Duodenal mucosa (tissue), 2 donors: ENCODE measurements around the gene PALMD.

Experiments
- H3K27ac ChIP-seq: one replicate; pipeline ENCODE4 v1.7.0; 2013; ENCODE audit warnings: low read depth, low read length
- H3K27me3 ChIP-seq, 2 donors: one replicate each; pipeline ENCODE4 v1.7.0; 2013; ENCODE audit warnings: low read length in 2 of 2, control low read depth in 1 of 2; ENCODE audit not compliant: insufficient read depth in 2 of 2, control insufficient read depth in 1 of 2
- H3K36me3 ChIP-seq, 2 donors: one replicate each; pipeline ENCODE4 v1.7.0; 2013; ENCODE audit warnings: low read length in 2 of 2, control low read depth in 1 of 2; ENCODE audit not compliant: insufficient read depth in 2 of 2, control insufficient read depth in 1 of 2
- H3K4me1 ChIP-seq, 2 donors: one replicate each; pipeline ENCODE4 v1.7.0; 2013; ENCODE audit warnings: low read length in 2 of 2, control low read depth in 1 of 2; ENCODE audit not compliant: insufficient read depth in 2 of 2, control insufficient read depth in 1 of 2
- H3K4me3 ChIP-seq, 2 donors: one replicate each; pipeline ENCODE4 v1.7.0; 2013; ENCODE audit warnings: low read length in 2 of 2, low read depth in 1 of 2
- H3K9ac ChIP-seq, 2 donors: one replicate each; pipeline ENCODE4 v1.7.0; 2013; ENCODE audit warnings: low read length in 2 of 2, low read depth in 1 of 2
- H3K9me3 ChIP-seq, 2 donors: one replicate each; pipeline ENCODE4 v1.7.0; 2013; ENCODE audit warnings: low read length in 2 of 2, control low read depth in 1 of 2; ENCODE audit not compliant: control insufficient read depth in 1 of 2

The PALMD gene

GRCh38 chr1:99670583-99670982 lies 24.7 kb downstream of the PALMD start:
- no peaks in the 10 kb centered on the region for H3K9me3 ChIP-seq
- H3K27me3 ChIP-seq = no peaks in the 10 kb centered on the region
- H3K4me1 ChIP-seq = no peaks in the 10 kb centered on the region
- no peak overlapping the region for H3K27ac ChIP-seq
- H3K4me3 ChIP-seq = no peak overlapping the region
- H3K36me3 ChIP-seq = no peaks in the 10 kb centered on the region
- H3K9ac ChIP-seq = no peak overlapping the region

GRCh38 chr1:99672038-99672437 lies 26.1 kb downstream of the PALMD start:
- Histone ChIP-seq H3K4me1 (no peaks in the 10 kb centered on the region), H3K9ac (no peak overlapping the region), H3K4me3 (no peak overlapping the region), H3K9me3 (no peaks in the 10 kb centered on the region), H3K27me3 (no peaks in the 10 kb centered on the region), H3K27ac (no peak overlapping the region), H3K36me3 (no peaks in the 10 kb centered on the region)

GRCh38 chr1:99672530-99673213 lies 26.8 kb downstream of the PALMD start:
- H3K27me3 ChIP-seq = no peaks in the 10 kb centered on the region
- no peaks in the 10 kb centered on the region for H3K36me3 ChIP-seq
- H3K4me1 ChIP-seq = no peaks in the 10 kb centered on the region
- H3K27ac ChIP-seq = no peak overlapping the region
- H3K4me3 ChIP-seq = no peak overlapping the region
- no peaks in the 10 kb centered on the region for H3K9me3 ChIP-seq
- H3K9ac ChIP-seq = no peak overlapping the region

- H3K4me1 ChIP-seq = no peaks in the 10 kb centered on the region
- H3K9me3 ChIP-seq = no peaks in the 10 kb centered on the region
- H3K4me3 ChIP-seq = no peak overlapping the region
- H3K36me3 ChIP-seq = no peaks in the 10 kb centered on the region
- H3K27me3 ChIP-seq = no peaks in the 10 kb centered on the region
- no peak overlapping the region for H3K27ac ChIP-seq
- H3K9ac ChIP-seq = no peak overlapping the region
Observed at GRCh38 chr1:99673315-99673714, 27.4 kb downstream of the PALMD start.

- Histone ChIP-seq H3K9me3 (no peaks in the 10 kb centered on the region), H3K27ac (no peak overlapping the region), H3K4me1 (no peaks in the 10 kb centered on the region), H3K27me3 (no peaks in the 10 kb centered on the region), H3K9ac (no peak overlapping the region), H3K4me3 (no peak overlapping the region), H3K36me3 (no peaks in the 10 kb centered on the region)
Observed at GRCh38 chr1:99674115-99675064, 28.5 kb downstream of the PALMD start.

GRCh38 chr1:99675292-99675691 lies 29.4 kb downstream of the PALMD start:
- Histone ChIP-seq H3K4me3 (no peak overlapping the region), H3K4me1 (no peaks in the 10 kb centered on the region), H3K9me3 (no peaks in the 10 kb centered on the region), H3K27ac (no peak overlapping the region), H3K9ac (no peak overlapping the region), H3K27me3 (no peaks in the 10 kb centered on the region), H3K36me3 (no peaks in the 10 kb centered on the region)

- Histone ChIP-seq H3K27me3 (no peaks in the 10 kb centered on the region), H3K27ac (no peak overlapping the region), H3K9ac (no peak overlapping the region), H3K4me3 (no peak overlapping the region), H3K9me3 (no peaks in the 10 kb centered on the region), H3K4me1 (no peaks in the 10 kb centered on the region), H3K36me3 (no peaks in the 10 kb centered on the region)
Observed at GRCh38 chr1:99675994-99676393, 30.1 kb downstream of the PALMD start.

- Histone ChIP-seq H3K27ac (no peak overlapping the region), H3K36me3 (no peaks in the 10 kb centered on the region), H3K4me1 (no peaks in the 10 kb centered on the region), H3K27me3 (no peaks in the 10 kb centered on the region), H3K4me3 (no peak overlapping the region), H3K9ac (no peak overlapping the region), H3K9me3 (no peaks in the 10 kb centered on the region)
Observed at GRCh38 chr1:99676876-99677275, 31.0 kb downstream of the PALMD start.

GRCh38 chr1:99677416-99677815 lies 31.5 kb downstream of the PALMD start:
- no peaks in the 10 kb centered on the region for H3K4me1 ChIP-seq
- H3K9ac ChIP-seq = no peak overlapping the region
- H3K4me3 ChIP-seq = no peak overlapping the region
- no peak overlapping the region for H3K27ac ChIP-seq
- no peaks in the 10 kb centered on the region for H3K36me3 ChIP-seq
- no peaks in the 10 kb centered on the region for H3K9me3 ChIP-seq
- H3K27me3 ChIP-seq = no peaks in the 10 kb centered on the region

GRCh38 chr1:99680270-99680669 lies 34.4 kb downstream of the PALMD start:
- H3K27ac ChIP-seq = no peak overlapping the region
- no peaks in the 10 kb centered on the region for H3K9me3 ChIP-seq
- no peak overlapping the region for H3K9ac ChIP-seq
- no peak overlapping the region for H3K4me3 ChIP-seq
- no peaks in the 10 kb centered on the region for H3K36me3 ChIP-seq
- no peaks in the 10 kb centered on the region for H3K4me1 ChIP-seq
- no peaks in the 10 kb centered on the region for H3K27me3 ChIP-seq
